Middle frontal gyrus (tissue), 1 donor: ENCODE measurements around the gene SLC25A17.

Experiments used
- DNase-seq: peaks from one replicate; pipeline ENCODE4 v3.0.0-alpha.2; 2015; ENCODE audit warnings: low spot score; ENCODE audit errors: extremely low spot score

SLC25A17 gene

GRCh38 chr22:40758390-40758789, 60.8 kb downstream of the SLC25A17 start:
- no peak for DNase-seq

GRCh38 chr22:40757071-40757470, 62.1 kb downstream of the SLC25A17 start:
- no peak for DNase-seq

- DNase-seq, result no peak
These were observed 66.0 kb downstream of the SLC25A17 start for GRCh38 chr22:40753114-40753513.

- no peak for DNase-seq
These were observed 67.9 kb downstream of the SLC25A17 start for GRCh38 chr22:40751250-40751649.

GRCh38 chr22:40749829-40750228, 69.3 kb downstream of the SLC25A17 start:
- no peak for DNase-seq

GRCh38 chr22:40748388-40749355, 70.5 kb downstream of the SLC25A17 start:
- no peak for DNase-seq

GRCh38 chr22:40747361-40747760, 71.8 kb downstream of the SLC25A17 start:
- DNase-seq, result no peak

GRCh38 chr22:40746428-40747220, 72.5 kb downstream of the SLC25A17 start:
- DNase-seq, result no peak

GRCh38 chr22:40743768-40744167, 75.4 kb downstream of the SLC25A17 start:
- no peak for DNase-seq

GRCh38 chr22:40741116-40741515, 78.0 kb downstream of the SLC25A17 start:
- DNase-seq, result no peak

GRCh38 chr22:40739721-40740120, 79.4 kb downstream of the SLC25A17 start:
- no peak for DNase-seq

GRCh38 chr22:40733919-40734318, 85.2 kb downstream of the SLC25A17 start:
- no peak for DNase-seq

GRCh38 chr22:40732999-40733292, 86.2 kb downstream of the SLC25A17 start:
- no peak for DNase-seq

- no peak for DNase-seq
These were observed 89.9 kb downstream of the SLC25A17 start for GRCh38 chr22:40729284-40729683.

GRCh38 chr22:40728731-40729189, 90.4 kb downstream of the SLC25A17 start:
- DNase-seq, result no peak

GRCh38 chr22:40727964-40728615, 91.1 kb downstream of the SLC25A17 start:
- DNase-seq, result no peak

- DNase-seq, result no peak
These were observed 91.8 kb downstream of the SLC25A17 start for GRCh38 chr22:40727070-40727963.

- DNase-seq, result no peak
These were observed 92.6 kb downstream of the SLC25A17 start for GRCh38 chr22:40726514-40726913.

GRCh38 chr22:40723396-40723933, 95.7 kb downstream of the SLC25A17 start:
- no peak for DNase-seq

GRCh38 chr22:40721266-40721665, 97.9 kb downstream of the SLC25A17 start:
- no peak for DNase-seq
